Astrocyte (in vitro differentiated cells and primary cell): Measurements from ENCODE around the gene ERBIN.

Experiments
- EZH2 ChIP-seq: IDR thresholded peaks from 2 replicates; pipeline ENCODE4 v1.6.1; 2012; ENCODE audit warnings: mild to moderate bottlenecking, low read length, inconsistent platforms; ENCODE audit not compliant: insufficient read depth
- TF ChIP-seq, protein P1 (sequence below): IDR thresholded peaks from 2 replicates; pipeline ENCODE4 v1.5.1; 2011; ENCODE audit warnings: low read depth, mild to moderate bottlenecking, inconsistent platforms, low read length, moderate library complexity; ENCODE audit not compliant: insufficient read depth

DNA sequence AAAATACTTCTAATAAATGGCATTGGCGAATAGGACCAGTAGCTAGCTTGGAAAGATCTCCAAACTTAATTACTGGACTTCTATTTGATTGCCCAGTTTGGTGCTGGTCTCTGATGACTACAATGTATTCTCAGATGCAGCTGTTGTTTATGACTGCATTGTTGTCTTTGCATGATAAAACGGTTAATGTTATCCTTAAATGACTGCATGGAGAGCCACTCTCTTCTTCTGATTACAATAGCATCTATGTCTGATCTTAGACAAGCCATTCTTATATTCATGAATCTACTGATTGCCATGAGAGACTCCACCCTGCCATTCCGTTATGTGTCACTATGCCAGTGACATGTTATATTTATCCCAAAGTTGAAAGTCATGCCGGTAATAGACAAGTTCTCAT is 42.9 kb upstream of the ERBIN start:
- TF ChIP-seq, protein P1, sequence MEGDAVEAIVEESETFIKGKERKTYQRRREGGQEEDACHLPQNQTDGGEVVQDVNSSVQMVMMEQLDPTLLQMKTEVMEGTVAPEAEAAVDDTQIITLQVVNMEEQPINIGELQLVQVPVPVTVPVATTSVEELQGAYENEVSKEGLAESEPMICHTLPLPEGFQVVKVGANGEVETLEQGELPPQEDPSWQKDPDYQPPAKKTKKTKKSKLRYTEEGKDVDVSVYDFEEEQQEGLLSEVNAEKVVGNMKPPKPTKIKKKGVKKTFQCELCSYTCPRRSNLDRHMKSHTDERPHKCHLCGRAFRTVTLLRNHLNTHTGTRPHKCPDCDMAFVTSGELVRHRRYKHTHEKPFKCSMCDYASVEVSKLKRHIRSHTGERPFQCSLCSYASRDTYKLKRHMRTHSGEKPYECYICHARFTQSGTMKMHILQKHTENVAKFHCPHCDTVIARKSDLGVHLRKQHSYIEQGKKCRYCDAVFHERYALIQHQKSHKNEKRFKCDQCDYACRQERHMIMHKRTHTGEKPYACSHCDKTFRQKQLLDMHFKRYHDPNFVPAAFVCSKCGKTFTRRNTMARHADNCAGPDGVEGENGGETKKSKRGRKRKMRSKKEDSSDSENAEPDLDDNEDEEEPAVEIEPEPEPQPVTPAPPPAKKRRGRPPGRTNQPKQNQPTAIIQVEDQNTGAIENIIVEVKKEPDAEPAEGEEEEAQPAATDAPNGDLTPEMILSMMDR: no peak
- no peak for TF ChIP-seq EZH2
